ENCODE data around the gene RHOF.

RHOF gene

GRCh38 chr12:121793440-121793837 lies at the start of gene RHOF:
Gene RHOF (minus strand): TSS chr12:121793688. CDS start chr12:121793633, 55 bp downstream.
- ChIA-PET CTCF (interaction anchor here (0.6 to 7.9 kb wide), 27 partner anchors 9 to 349 kb away, joined by 3 to 212 read pairs (median 7); partner anchors contain the start of genes PSMD9 and SETD1B), POLR2A (ENCODE audit: low non-redundant PET) (no interaction called here)
- DNase-seq (ENCODE audit: low spot score), result no peak
- H3K27ac ChIP-seq, result peak within 1 kb of the TSS; percentile 100
- TF ChIP-seq CTCF (conservative IDR thresholded peaks at IDR 0.05; ENCODE audit: low read depth), result no peak

GRCh38 chr12:121839993-121840761 lies 46.7 kb upstream of the RHOF start:
- CTCF ChIA-PET, result interaction anchor here (0.6 to 0.8 kb wide), 4 partner anchors 42 to 1116 kb away, joined by 3 to 4 read pairs (median 4); no protein-coding TSS in a partner anchor
- POLR2A ChIA-PET (ENCODE audit: low non-redundant PET), result interaction anchor here (0.6 to 0.7 kb wide), 2 partner anchors 47 to 143 kb away, joined by 6 to 8 read pairs; no protein-coding TSS in a partner anchor
- DNase-seq (ENCODE audit: low spot score), result no peak
- no peak for TF ChIP-seq CTCF (conservative IDR thresholded peaks at IDR 0.05; ENCODE audit: low read depth)
- peak overlapping the region; percentile 77 for H3K27ac ChIP-seq

DNA sequence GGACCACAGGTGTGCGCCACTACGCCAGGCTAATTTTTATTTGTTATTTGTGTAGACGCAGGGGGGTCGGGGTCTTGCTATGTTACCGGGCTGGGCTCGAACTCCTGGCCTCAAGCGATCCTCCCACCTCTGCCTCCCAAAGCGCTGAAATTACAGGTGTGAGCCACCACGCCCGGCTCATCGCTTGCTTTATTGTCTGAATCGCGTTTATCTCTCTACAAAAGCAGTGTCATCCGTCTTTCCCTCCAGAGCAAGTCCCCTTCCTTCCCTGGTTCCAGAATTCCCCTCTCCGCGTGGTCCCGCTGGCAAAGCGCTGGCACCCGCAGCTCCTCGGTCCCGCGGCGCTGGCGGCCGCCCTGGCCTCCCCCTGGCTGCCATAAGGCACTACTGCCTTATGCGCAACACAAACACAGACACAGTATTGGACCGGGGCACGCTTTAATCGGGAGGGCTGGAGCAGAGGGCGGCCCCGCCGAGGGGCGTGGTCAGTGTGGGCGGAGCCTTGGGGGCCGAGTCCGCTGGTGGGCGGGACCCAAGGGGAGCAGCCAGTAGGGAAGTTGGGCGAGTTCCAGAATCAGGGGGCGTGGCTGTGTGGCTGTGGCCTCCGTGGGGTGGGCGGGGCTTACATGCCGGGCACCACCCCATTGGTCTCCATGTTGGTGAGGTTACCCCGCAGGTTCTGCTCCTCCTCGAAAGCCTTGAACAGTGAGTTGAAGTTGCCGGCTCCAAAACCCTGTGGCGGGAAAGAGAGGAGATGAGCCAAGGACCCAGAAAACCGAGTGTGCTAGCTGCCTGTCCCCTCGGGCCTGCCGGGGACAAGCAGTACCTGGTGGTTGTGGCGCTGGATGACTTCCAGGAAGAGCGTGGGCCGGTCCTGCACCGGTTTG lies 45.9 kb upstream of the RHOF start:
- peak overlapping the region; percentile 77 for H3K27ac ChIP-seq
- CTCF ChIA-PET, result interaction anchor here (0.7 to 0.9 kb wide), 5 partner anchors 28 to 1117 kb away, joined by 3 to 7 read pairs (median 4); no protein-coding TSS in a partner anchor
- peak; percentile 99 for DNase-seq (ENCODE audit: low spot score)
- peak; percentile 26; the same call in 1 of the 2 replicates for TF ChIP-seq CTCF (conservative IDR thresholded peaks at IDR 0.05; ENCODE audit: low read depth)
- POLR2A ChIA-PET (ENCODE audit: low non-redundant PET), result interaction anchor here (0.6 kb wide), 1 partner anchor 144 kb away, joined by 8 read pairs; no protein-coding TSS in a partner anchor

- TF ChIP-seq CTCF (conservative IDR thresholded peaks at IDR 0.05; ENCODE audit: low read depth), result no peak
- no peak for DNase-seq (ENCODE audit: low spot score)
- CTCF ChIA-PET, result interaction anchor here (0.6 to 1.3 kb wide), 4 partner anchors 32 to 293 kb away, joined by 3 to 7 read pairs (median 4); no protein-coding TSS in a partner anchor
- POLR2A ChIA-PET (ENCODE audit: low non-redundant PET), result no interaction called here
- H3K27ac ChIP-seq, result 0 out of 2 replicates have a peak overlapping the region, but pooled peaks have one; percentile 12
These were observed 44.6 kb upstream of the RHOF start for GRCh38 chr12:121838126-121838525.

GRCh38 chr12:121837680-121838079 lies 44.2 kb upstream of the RHOF start:
- no peak for TF ChIP-seq CTCF (conservative IDR thresholded peaks at IDR 0.05; ENCODE audit: low read depth)
- CTCF ChIA-PET, result interaction anchor here (0.7 to 1.3 kb wide), 3 partner anchors 32 to 268 kb away, joined by 3 to 6 read pairs (median 3); no protein-coding TSS in a partner anchor
- POLR2A ChIA-PET (ENCODE audit: low non-redundant PET), result no interaction called here
- no peak for DNase-seq (ENCODE audit: low spot score)
- H3K27ac ChIP-seq, result no peak overlapping the region

Data from RWPE1 (cell line).